ENCODE results near the gene KIT. TPM values are rescaled to one million over a fixed set of nuclear protein-coding genes. Genes with fewer than 3 reads are reported as not detected.
A peak's percentile ranks its signal among the peaks of the same experiment; 100 is the strongest.

KIT gene
- polyA plus RNA-seq, 4 donors, result 0.22 to 14.7 (median 2.2) TPM

- no peak for FAIRE-seq
- Histone ChIP-seq H3K27me3 (ENCODE audit: control insufficient read depth in 3 of 3, insufficient read depth in 3 of 3, low read length in 3 of 3) (no peaks in the 10 kb centered on the region), H3K9me3 (ENCODE audit: control insufficient read depth in 2 of 2, insufficient read depth in 1 of 2, low read depth in 1 of 2, low read length in 1 of 2) (no peaks in the 10 kb centered on the region), H3K4me1 (ENCODE audit: control insufficient read depth in 3 of 3, insufficient read depth in 2 of 3, low read depth in 1 of 3, low read length in 2 of 3) (no peaks in the 10 kb centered on the region), H3K4me3 (ENCODE audit: low read depth in 1 of 3, low read length in 3 of 3) (no peak overlapping the region), H3K36me3 (ENCODE audit: control insufficient read depth in 3 of 3, insufficient read depth in 2 of 3, low read depth in 1 of 3, low read length in 3 of 3) (no peaks in the 10 kb centered on the region), H3K27ac (ENCODE audit: low read depth in 1 of 3, low read length in 2 of 3) (no peak overlapping the region)
- DNase-seq, result no peak
- WGBS, 3 donors, result 23 to 48% (median 39%) methylated on average over 4 of the region's 4 CpGs
Observed at GRCh38 chr4:54781756-54782155, 124.0 kb downstream of the KIT start.

- FAIRE-seq (no peak), DNase-seq (no peak)
- peak overlapping the region in 2 of 3 donors; percentile 38 to 72 for H3K27ac ChIP-seq (ENCODE audit: low read depth in 1 of 3, low read length in 2 of 3)
- H3K4me3 ChIP-seq (ENCODE audit: low read depth in 1 of 3, low read length in 3 of 3), result no peak overlapping the region
- H3K9me3 ChIP-seq (ENCODE audit: control insufficient read depth in 2 of 2, insufficient read depth in 1 of 2, low read depth in 1 of 2, low read length in 1 of 2), result no peaks in the 10 kb centered on the region
- H3K27me3 ChIP-seq (ENCODE audit: control insufficient read depth in 3 of 3, insufficient read depth in 3 of 3, low read length in 3 of 3), result no peaks in the 10 kb centered on the region
- WGBS, 3 donors, result 79 to 92% (median 91%) methylated on average over 7 of the region's 7 CpGs
- no peaks in the 10 kb centered on the region for H3K36me3 ChIP-seq (ENCODE audit: control insufficient read depth in 3 of 3, insufficient read depth in 2 of 3, low read depth in 1 of 3, low read length in 3 of 3)
- no peaks in the 10 kb centered on the region for H3K4me1 ChIP-seq (ENCODE audit: control insufficient read depth in 3 of 3, insufficient read depth in 2 of 3, low read depth in 1 of 3, low read length in 2 of 3)
Observed at GRCh38 chr4:54783402-54784110, 125.8 kb downstream of the KIT start.

- FAIRE-seq, result no peak
- Histone ChIP-seq H3K27ac (ENCODE audit: low read depth in 1 of 3, low read length in 2 of 3) (peak overlapping the region in 2 of 3 donors; percentile 56 to 72), H3K4me3 (ENCODE audit: low read depth in 1 of 3, low read length in 3 of 3) (no peak overlapping the region), H3K9me3 (ENCODE audit: control insufficient read depth in 2 of 2, insufficient read depth in 1 of 2, low read depth in 1 of 2, low read length in 1 of 2) (no peaks in the 10 kb centered on the region), H3K4me1 (ENCODE audit: control insufficient read depth in 3 of 3, insufficient read depth in 2 of 3, low read depth in 1 of 3, low read length in 2 of 3) (no peaks in the 10 kb centered on the region), H3K27me3 (ENCODE audit: control insufficient read depth in 3 of 3, insufficient read depth in 3 of 3, low read length in 3 of 3) (no peaks in the 10 kb centered on the region), H3K36me3 (ENCODE audit: control insufficient read depth in 3 of 3, insufficient read depth in 2 of 3, low read depth in 1 of 3, low read length in 3 of 3) (no peaks in the 10 kb centered on the region)
- DNase-seq, result peak; percentile 8 to 54
- 48 to 77% (median 70%) methylated on average over 14 of the region's 14 CpGs for WGBS, 3 donors
Observed at GRCh38 chr4:54784161-54784671, 126.5 kb downstream of the KIT start.

All from small intestine (tissue), 7 donors.